GM20431 (cell line): ENCODE measurements around the gene GPATCH8.

Source experiments
- in situ Hi-C: fragments of 300-500 bp; cut with MseI, MboI; formaldehyde crosslinking; loops from one replicate; pipeline ENCODE4 v1.15.0; 2020; ENCODE audit warnings: low sequenced_read_pairs; ENCODE audit not compliant: unreplicated experiment

Gene GPATCH8

DNA sequence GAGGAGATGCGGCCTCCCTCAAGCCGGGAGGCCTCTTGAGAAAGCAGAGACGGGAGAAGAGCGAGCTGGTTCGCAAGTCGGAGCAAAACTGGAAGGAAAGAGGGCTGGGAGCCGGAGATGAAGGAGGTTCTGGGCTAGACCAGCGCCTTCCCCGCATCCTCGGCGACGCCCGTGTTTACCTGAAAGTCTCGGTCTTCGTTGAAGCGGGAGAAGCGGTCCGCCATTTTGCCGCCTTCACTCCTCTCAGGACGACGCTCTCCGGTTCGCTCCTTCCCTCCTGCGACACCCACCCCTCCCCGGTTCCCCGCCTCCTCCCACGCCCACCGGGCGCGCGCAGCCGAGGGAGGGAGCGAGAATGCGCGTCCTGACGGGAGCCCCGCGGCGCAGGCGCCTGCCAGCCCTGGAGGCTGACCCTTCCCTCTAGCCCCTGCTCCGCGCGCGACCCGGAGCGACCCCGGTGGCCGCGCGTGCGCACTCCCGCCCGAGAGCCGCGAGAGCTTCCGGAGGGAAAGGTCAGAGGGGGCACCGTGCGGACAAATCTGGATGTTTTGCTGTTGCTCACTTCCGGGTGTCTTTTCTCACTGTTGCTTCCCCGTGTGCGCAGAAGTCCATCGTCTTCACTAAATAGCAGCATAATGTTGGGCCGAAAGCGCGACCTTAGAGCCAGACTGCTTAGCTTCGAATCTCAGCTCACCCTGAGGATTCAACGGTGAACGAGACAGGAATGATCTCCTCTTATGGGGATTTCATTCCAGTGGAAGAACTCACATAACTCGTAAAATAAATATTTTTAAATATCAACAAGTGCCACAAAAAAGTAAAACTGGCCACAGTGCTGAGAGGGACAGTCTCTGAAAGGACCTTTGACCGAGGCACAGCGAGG is at the start of gene GPATCH8:
GPATCH8 (minus strand) TSS at position 260 of the 883 bp plus-strand sequence; CDS start at position 224, 36 bp downstream.
- in situ Hi-C loops, result no loop called here

DNA sequence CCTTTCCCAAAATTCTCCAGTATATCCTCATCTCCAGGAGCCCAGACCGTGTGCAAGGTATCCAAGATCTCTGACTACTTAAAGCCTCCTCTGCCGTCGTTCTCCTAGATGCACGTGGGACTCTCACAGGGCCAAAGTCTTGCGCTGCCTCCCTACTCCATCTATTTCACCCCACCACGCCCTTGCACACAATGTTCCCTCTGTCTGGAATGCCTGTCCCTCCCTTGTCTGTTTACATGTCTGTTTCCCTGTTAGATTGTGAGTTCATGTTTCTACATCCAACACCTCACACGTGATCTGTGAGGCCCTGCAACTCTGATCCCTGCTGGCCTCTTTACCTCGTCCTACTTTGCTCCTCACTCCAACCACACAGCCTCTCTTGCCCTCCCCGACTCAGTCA is 49.2 kb upstream of the GPATCH8 start:
- in situ Hi-C loops, result no loop called here

DNA sequence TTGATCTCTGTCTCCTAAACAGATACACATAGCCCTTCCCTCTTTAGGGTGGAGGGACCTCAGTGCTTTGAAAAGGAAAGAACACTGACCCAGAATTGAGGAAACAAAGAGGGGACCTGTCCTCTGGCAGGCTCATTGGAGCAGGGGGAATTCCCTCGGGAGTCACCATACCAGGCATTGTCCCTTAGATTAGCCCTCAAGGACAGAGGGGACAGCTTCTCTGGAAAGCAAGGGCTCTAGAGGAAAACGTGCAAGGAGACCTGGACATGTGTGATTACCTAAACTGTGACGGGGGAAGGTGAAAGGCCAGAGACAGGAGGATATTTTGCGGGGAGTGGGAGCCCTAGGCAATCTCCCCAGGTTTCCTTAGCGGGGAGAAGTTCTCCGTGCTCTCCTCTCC is 46.5 kb upstream of the GPATCH8 start:
- in situ Hi-C loops, result loop anchor here (25.0 kb wide), 1 partner anchor 88 kb away; no protein-coding TSS in a partner anchor

DNA sequence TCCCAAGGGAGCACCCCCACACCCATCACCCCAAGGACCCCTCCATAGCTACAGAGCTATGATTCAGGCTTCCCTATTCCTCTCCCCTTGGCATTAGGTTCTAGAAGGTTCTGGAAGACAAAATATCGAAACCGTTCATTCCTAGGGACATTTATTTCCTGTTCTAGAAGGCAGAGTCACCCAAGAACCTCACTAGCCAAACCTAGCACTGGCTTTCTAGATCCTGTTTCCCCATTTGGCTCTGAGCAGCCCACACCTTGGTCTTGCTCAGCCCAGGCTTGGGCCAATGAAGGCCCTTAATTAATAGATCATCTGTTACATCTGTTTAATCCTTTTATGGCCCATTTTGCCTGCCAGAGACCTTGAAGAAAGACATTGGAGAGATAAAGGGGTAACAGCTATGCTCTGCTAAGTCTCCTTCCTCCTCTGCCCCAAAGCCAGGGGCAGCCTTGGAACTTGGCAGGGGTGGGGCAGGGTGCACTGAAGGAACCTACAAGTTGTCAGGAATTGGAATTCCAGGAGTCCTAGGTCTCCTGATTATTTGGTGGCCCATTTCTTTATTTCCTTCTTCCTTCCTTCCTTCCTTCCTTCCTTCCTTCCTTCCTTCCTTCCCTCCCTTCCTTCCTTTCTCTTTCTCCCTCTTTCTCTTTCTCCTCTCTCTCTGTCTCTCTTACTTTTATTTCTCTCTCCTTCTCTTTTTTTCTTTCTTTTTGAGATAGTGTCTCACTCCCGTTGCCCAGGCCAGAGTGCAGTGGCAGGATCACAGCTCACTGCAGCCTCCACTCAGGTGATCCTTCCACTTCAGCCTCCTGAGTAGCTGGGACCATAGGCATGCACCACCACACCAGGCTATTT is 45.4 kb upstream of the GPATCH8 start:
- in situ Hi-C loops, result loop anchor here (25.0 kb wide), 1 partner anchor 89 kb away; no protein-coding TSS in a partner anchor

DNA sequence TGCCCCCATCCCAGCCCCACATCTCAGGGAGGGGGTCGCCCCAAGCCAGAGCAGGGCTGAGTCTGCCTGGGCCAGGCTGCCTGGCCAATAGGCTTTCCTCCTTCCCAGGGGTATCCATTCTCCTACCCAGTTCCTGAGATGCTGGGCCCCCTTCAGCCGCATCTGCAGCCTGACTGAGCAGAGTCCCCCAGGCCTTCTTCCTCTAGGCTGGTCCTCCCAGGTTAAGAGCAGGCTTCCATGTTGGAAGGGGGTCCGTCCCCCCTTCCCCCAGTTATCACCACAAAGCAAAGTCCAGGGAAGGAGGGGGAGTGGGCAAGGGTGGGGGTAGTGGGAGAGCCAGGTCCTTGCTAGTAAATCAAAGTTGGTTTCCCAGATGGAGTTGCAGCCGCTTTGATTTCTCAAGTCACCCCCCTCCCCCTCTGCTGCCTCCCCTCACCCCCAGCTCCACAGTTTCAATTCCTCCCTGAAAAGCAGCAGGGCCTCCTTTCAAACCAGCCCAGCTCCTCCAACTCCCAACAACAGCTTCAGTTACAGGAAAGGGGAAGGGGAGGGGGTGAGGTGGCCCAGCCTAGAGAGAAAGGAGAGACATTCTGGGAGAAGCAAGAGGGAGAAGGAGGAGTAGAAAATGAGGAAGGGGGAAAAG is 44.5 kb upstream of the GPATCH8 start:
- in situ Hi-C loops, result loop anchor here (25.0 kb wide), 1 partner anchor 90 kb away; no protein-coding TSS in a partner anchor

DNA sequence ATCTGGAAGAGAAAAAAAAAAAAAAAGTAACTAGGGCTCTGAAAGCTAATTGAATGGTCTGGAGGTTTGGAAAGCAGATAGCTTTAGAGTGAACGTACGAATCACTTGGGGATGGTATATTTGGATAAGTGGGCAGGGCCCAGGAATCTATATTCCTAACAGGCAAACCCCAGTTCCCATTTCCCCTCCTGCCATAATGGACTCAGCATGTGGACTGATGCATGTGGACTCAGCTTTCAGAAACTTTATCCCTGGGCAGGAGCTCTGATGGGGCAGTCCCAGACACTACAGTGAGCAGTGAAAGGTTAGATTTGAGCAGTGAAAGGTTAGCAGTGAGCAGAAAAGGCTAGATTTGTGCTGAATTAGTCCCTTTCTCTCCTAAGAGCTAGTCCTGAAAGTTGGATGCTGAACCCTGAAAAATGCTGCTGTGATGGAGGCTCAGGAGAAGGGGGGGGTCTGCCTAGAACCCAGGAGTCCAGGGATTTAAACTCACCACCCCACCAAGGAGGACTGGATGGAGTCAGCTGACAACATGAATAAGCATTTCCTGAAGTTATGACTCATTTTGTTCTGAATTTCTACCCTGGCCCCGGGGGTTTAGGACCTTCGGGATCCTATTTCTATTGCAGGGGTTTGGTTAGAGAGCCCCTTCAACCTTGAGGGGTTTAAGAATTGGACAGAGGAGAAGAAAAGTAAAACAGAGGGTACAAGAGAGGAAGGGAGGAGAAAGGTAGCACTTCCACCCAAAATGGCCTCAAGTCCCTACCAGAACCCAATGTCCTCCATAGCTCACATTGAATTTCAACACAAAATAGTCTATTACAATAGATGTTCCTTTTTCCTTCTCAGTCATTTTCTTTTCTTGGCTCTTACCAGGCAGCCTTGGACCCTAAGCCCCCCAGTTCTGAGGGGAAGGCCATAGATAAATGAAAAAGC is 43.7 kb upstream of the GPATCH8 start:
- in situ Hi-C loops, result loop anchor here (25.0 kb wide), 1 partner anchor 90 kb away; no protein-coding TSS in a partner anchor

DNA sequence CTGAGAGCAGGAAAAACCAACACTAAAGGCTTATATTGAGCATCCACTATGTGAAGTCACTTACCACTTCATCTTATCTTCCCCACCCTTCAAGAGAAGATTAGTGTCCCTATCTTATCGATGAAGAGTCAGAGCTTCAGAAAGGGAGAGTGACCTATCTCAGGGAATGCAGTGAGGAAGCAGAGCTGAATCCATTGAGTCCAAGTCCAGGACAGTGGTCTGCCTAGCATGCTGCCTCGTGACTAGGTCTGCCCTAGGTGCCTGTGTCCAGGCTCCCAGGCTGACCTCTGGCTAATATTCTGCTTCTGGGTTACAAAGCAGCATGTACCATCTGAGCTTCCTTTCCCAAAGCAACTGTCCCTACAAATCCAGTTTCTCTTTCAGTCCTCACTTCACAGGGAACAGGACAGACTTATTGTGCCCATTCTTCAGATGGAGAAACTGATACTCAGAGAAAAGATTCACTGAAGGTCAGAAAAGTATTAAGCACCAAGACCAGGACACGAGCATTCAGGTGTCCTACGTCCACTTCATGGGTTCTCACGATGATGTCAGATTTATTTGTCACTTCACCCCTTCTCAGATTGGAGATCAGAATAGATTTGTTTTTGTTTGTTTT is 40.8 kb upstream of the GPATCH8 start:
- in situ Hi-C loops, result loop anchor here (25.0 kb wide), 1 partner anchor 93 kb away; no protein-coding TSS in a partner anchor

DNA sequence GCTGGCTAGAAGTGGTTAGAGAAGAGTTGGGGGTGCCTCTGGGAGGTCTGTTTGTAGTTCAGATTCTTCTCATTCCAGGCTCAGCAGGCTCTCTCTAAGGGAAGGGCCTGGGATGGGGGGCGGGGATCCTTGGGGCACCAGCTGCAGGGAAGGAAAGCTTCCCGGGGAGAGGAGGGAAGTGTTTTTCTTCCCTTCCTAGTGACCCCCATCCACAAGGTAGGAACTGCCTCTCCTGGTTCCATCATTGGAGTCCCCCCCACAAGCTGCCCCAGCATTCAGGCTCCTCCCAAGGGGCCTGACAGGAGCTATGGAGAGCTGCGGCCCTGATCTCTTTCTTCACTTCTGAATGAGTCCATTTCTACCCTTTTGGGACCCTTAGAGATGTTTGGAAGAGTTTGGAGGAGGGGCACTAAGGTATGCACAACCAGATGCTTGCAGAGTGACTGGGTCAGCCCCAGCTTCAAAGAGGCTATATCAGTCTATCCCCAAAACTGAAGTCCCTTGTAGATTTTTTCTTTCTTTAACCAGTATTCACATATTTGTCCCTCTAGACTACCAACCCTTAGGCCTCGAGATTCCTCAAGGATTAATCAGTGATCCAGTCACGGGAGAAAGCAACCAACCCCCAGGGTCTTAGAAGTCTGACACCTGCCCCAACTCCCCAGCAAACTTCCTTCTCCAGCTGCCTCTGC is 40.2 kb upstream of the GPATCH8 start:
- in situ Hi-C loops, result loop anchor here (25.0 kb wide), 1 partner anchor 94 kb away; no protein-coding TSS in a partner anchor

DNA sequence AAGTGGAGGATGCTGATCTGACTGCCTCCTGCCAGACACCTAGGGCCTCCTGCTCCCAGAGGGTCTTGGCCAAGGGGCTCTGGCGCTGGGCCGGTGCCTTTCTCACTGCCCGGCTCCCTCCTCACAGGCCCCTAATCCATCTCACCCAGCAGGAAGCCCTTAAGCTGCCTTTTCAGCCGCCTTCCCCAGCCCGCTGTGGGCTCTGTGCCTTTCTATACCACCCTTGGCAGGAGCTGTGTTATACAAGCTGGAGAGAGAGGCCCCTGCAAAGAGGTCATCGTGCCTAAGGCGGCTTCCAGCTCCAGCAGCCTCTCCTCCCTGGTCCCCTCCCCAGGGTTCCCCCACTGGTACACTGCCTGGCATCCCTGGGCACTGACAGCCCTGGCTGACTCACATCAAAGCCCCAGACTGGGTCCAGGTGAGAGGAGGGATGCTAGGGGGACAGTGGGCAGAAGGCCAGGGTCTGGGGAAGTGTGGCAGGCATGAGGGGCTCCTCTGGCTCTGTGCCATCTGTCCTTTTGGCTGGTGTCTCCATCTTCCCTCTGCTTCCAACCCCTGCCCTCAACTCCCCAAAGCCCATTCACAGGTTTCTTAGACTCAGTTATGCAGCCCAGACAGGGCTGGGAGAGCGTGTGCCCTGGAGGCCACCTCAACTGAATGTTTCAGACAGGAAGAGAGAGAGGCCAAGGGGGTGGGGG is 38.8 kb upstream of the GPATCH8 start:
- in situ Hi-C loops, result loop anchor here (25.0 kb wide), 1 partner anchor 95 kb away; no protein-coding TSS in a partner anchor

DNA sequence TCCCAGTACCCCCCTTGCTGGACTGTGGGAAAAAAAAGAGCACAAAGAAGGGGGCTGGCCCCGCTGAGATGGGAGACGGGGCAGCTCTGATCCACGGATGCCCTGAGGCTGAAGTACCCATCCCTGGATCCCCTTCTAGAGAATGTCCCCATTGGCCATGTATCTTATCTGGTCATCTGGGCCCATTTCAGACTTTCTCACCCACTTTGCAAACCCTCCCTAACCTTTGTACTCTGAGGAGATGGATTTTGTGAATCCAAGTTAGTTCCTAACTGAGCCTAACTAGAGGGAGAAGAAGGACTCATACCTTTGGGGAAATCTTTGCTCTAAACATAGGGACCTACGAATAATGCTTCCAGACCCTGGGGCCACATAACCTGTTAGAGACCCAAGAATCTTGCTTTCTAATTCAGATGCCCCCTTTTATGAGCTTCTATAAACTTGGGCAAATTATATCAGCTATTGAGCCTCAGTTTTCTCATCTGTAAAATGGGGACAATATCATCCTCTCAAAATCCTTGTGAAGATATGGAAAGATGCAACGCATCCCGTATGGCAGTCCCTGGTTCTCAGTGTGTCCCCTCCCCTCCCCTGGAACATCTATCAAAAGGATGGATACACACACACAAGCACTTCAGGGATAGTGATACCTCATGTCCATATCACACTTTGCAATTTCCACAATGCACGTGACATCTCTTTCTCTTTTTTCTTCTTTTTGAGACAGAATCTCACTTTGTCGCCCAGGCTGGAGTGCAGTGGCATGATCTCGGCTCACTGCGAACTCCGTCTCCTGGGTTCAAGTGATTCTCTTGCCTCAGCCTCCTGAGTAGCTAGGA is 37.3 kb upstream of the GPATCH8 start:
- in situ Hi-C loops, result loop anchor here (25.0 kb wide), 1 partner anchor 97 kb away; no protein-coding TSS in a partner anchor

DNA sequence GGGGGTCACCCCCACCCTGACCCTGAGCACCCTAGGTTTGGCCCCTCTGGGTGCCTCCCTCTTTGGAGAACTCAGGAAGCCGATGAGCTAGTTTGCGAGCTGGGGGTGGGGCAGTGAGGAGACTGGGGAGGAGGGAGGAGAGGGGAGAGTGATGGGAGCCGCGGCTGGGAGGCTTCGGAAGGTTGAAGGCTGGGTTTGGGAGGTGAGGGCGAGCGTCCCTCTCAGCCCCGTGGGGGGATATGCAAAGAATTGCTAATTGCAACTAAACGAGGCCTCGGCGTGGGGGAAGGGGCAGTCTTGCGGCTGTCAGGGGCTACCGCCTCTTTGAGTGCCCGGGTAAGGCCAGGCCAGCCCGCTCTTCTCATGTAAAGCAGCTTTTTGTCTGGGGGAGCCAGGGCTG is 36.5 kb upstream of the GPATCH8 start:
- in situ Hi-C loops, result loop anchor here (25.0 kb wide), 1 partner anchor 98 kb away; no protein-coding TSS in a partner anchor

DNA sequence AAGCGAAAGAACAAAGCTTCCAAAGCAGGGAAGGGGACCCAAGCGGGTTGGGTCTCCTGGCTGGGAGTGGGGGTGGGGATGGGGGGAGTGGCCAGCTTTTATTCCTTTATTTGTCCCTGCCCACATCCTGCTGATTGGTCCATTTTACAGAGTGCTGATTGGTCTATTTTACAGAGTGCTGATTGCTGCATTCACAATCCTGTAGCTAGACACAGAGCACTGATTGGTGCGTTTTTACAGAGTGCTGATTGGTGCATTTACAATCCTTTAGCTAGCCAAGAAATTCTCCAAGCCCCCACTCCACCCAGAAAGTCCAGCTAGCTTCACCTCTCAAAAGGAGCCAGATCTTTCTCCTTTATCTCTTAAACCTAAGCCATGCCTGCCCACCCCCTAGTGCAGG is 34.7 kb upstream of the GPATCH8 start:
- in situ Hi-C loops, result loop anchor here (25.0 kb wide), 1 partner anchor 99 kb away; no protein-coding TSS in a partner anchor

DNA sequence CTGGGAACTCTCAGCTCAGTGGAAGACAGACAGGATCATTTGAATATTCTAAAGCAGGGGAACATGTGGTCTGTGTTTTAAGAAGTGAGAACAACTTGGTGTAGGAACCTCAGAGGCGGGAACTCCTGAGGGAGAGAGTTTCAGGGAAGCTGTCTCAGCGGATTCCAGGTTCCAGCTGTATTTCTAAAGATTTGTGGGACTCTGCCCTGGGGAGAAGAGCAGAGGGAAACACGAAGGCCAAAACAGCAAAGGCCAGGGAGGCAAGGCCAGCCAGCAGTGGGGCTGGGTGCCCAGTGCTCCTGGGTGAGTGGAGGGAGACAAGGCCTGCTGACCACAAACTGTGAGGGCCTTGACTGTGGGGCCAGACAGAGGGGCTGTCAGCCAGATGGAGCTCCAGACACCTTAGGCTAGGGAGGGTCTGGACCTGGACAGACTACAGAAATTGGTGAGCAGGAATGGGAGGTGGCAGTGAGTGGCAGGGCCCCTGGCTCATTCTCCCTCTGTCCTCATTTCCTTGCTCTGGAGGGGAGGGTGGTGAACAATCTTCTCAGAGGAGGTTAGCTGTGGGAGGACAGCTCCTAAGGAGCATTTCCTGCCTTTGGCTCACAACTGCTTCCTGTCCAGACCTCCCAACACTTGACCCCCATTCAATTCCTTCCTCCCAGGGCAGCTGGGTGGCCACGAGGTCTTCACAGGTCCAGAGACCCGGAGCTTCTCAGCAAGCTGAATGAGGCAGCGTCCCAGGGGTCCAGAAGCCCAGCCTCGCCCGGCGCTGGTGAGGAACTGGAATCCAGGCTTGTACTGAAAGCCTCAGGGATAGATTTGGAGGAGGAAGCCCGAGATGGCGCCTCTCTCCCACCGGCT is 33.1 kb upstream of the GPATCH8 start:
- in situ Hi-C loops, result loop anchor here (25.0 kb wide), 1 partner anchor 101 kb away; no protein-coding TSS in a partner anchor

DNA sequence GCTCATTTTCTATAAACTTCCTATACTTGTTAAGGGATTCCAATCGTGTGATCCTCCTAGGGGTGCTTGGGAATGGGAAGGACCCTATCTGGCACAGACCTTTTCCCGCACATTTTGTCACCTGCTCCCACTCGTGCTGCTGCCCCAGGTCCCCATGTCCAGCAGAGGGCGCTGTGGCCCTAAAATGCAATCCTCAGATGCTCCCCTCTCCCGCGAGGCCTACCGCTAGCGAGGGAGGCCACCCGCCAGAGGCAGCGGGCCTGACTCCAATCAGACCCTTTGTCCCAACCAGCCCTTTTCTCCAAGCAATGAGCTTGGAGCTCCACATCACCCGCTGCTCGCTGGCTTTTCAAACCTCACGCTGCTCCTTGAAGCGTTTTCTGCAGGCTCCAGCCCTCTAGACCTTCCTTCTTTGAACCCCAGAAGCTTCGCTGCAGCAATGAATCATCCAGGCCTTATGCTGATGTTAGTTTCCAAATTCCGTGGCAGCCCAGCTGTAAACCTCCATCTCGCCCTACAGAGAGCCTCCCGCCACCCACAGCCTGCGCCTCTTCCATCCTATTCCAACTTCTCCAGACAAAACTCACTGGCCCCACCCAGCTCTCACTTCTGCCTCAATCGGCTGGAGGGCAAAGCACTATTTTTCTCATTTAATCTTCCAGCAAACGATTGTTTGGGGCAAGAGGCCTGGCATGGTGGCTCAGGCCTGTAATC is 30.5 kb upstream of the GPATCH8 start:
- in situ Hi-C loops, result loop anchor here (25.0 kb wide), 1 partner anchor 104 kb away; no protein-coding TSS in a partner anchor
